Posterior vena cava (tissue), 2 donors: ENCODE measurements around the gene ATP11B. TPM values are rescaled to one million over a fixed set of nuclear protein-coding genes. Genes with fewer than 3 reads are reported as not detected.

Source experiments
- DNase-seq: peaks from one replicate; pipeline ENCODE4 v3.0.0-alpha.2; 2020; ENCODE audit warnings: low spot score
- intact Hi-C, 2 donors: fragments of 100-400 bp; cut with DNase I; formaldehyde crosslinking; loops; one replicate each; pipeline versions ENCODE4 v1.14.1 to v1.14.2; 2022 to 2023
- total RNA-seq, 2 donors: library from RNA; stranded (reverse); fragmentation: NEBNext Ultra II Directional; extraction: Animal tissue kit (Norgen Biotek cat#: 25700); gene quantifications; one replicate each; pipeline ENCODE4 v1.2.1, GENCODE V29; 2021
- donor health status: DM: yes; HTN: yes; CAD: no.
- donor health status: DM: yes; HTN: yes; CAD: no.

ATP11B gene
- total RNA-seq, 2 donors from 2014 or later = 44.3 to 57.6 TPM

GRCh38 chr3:182935803-182936202 lies 142.5 kb downstream of the ATP11B start:
- intact Hi-C loops = no loop called here
- DNase-seq = no peak

- intact Hi-C loops = no loop called here
- DNase-seq = no peak
These were observed 143.1 kb downstream of the ATP11B start for GRCh38 chr3:182936239-182936917.

GRCh38 chr3:182936918-182937285 lies 143.6 kb downstream of the ATP11B start:
- DNase-seq = no peak
- intact Hi-C loops = no loop called here

GRCh38 chr3:182937293-182938051 lies 144.2 kb downstream of the ATP11B start:
- intact Hi-C loops = no loop called here
- no peak for DNase-seq

- intact Hi-C loops = no loop called here
- no peak for DNase-seq
These were observed 147.0 kb downstream of the ATP11B start for GRCh38 chr3:182940266-182940808.

- no peak for DNase-seq
- intact Hi-C loops = no loop called here
These were observed 148.4 kb downstream of the ATP11B start for GRCh38 chr3:182941719-182942118.

GRCh38 chr3:182947888-182948287 lies 154.6 kb downstream of the ATP11B start:
- DNase-seq = no peak
- intact Hi-C loops = no loop called here

GRCh38 chr3:182948305-182948704 lies 155.0 kb downstream of the ATP11B start:
- intact Hi-C loops = no loop called here
- no peak for DNase-seq

GRCh38 chr3:182949688-182950087 lies 156.4 kb downstream of the ATP11B start:
- DNase-seq = no peak
- intact Hi-C loops = no loop called here

- intact Hi-C loops = no loop called here
- DNase-seq = no peak
These were observed 161.4 kb downstream of the ATP11B start for GRCh38 chr3:182954553-182955235.

GRCh38 chr3:182957226-182957625 lies 163.9 kb downstream of the ATP11B start:
- intact Hi-C loops = no loop called here

GRCh38 chr3:182957676-182958266 lies 164.5 kb downstream of the ATP11B start:
- intact Hi-C loops = no loop called here
- DNase-seq = no peak

More at GRCh38 chr3:182957226-182957625, 163.9 kb downstream of the ATP11B start:
- DNase-seq = no peak

GRCh38 chr3:182959474-182960350 lies 166.4 kb downstream of the ATP11B start:
- DNase-seq = no peak
- intact Hi-C loops = no loop called here

GRCh38 chr3:182962166-182962565 lies 168.9 kb downstream of the ATP11B start:
- no peak for DNase-seq
- intact Hi-C loops = no loop called here

GRCh38 chr3:182964179-182964578 lies 170.9 kb downstream of the ATP11B start:
- intact Hi-C loops = no loop called here
- no peak for DNase-seq

GRCh38 chr3:182965861-182966366 lies 172.6 kb downstream of the ATP11B start:
- intact Hi-C loops = loop anchor here in 1 of 2 donors (5.0 kb wide), 1 partner anchor 1919 kb away; no protein-coding TSS in a partner anchor
- no peak for DNase-seq

- no peak for DNase-seq
- intact Hi-C loops = loop anchor here in 1 of 2 donors (5.0 kb wide), 1 partner anchor 1920 kb away; no protein-coding TSS in a partner anchor
These were observed 174.2 kb downstream of the ATP11B start for GRCh38 chr3:182967218-182968204.
